ENCODE data around the gene CASP4.
"Not testable (repeated sequence)": the region's sequence is repeated elsewhere in the genome, so short reads cannot be mapped to it uniquely, and the experiment has no call there.

The CASP4 gene

GRCh38 chr11:104991994-104992393 lies 23.6 kb upstream of the CASP4 start:
- Histone ChIP-seq H3K9me3 (no peaks in the 10 kb centered on the region), H4K20me1 (no peaks in the 10 kb centered on the region), H3K36me3 (no peaks in the 10 kb centered on the region), H3K9ac (no peak overlapping the region), H3K27ac (no peak overlapping the region), H3K4me3 (no peak overlapping the region), H3K27me3 (no peaks in the 10 kb centered on the region), H3K4me1 (no peaks in the 10 kb centered on the region), H3K4me2 (no peak overlapping the region)
- TF ChIP-seq Cebpa-rat (IDR thresholded peaks at IDR 0.05), result no peak

- H3K4me2 ChIP-seq, result no peak overlapping the region
- H3K27ac ChIP-seq, result no peak overlapping the region
- H3K4me1 ChIP-seq, result no peaks in the 10 kb centered on the region
- no peak for TF ChIP-seq Cebpa-rat (IDR thresholded peaks at IDR 0.05)
- no peaks in the 10 kb centered on the region for H3K36me3 ChIP-seq
- H3K9me3 ChIP-seq, result no peaks in the 10 kb centered on the region
- H3K4me3 ChIP-seq, result no peak overlapping the region
- H3K27me3 ChIP-seq, result no peaks in the 10 kb centered on the region
- H3K9ac ChIP-seq, result no peak overlapping the region
- no peaks in the 10 kb centered on the region for H4K20me1 ChIP-seq
Measured at GRCh38 chr11:104984808-104985207, 16.4 kb upstream of the CASP4 start.

GRCh38 chr11:104979839-104980238 lies 11.5 kb upstream of the CASP4 start:
- H4K20me1 ChIP-seq, result no peaks in the 10 kb centered on the region
- H3K27me3 ChIP-seq, result no peaks in the 10 kb centered on the region
- H3K27ac ChIP-seq, result no peak overlapping the region
- H3K9me3 ChIP-seq, result no peaks in the 10 kb centered on the region
- no peak overlapping the region for H3K4me3 ChIP-seq
- no peaks in the 10 kb centered on the region for H3K36me3 ChIP-seq
- H3K4me2 ChIP-seq, result no peak overlapping the region
- H3K4me1 ChIP-seq, result no peaks in the 10 kb centered on the region
- H3K9ac ChIP-seq, result no peak overlapping the region
- no peak for TF ChIP-seq Cebpa-rat (IDR thresholded peaks at IDR 0.05)

DNA sequence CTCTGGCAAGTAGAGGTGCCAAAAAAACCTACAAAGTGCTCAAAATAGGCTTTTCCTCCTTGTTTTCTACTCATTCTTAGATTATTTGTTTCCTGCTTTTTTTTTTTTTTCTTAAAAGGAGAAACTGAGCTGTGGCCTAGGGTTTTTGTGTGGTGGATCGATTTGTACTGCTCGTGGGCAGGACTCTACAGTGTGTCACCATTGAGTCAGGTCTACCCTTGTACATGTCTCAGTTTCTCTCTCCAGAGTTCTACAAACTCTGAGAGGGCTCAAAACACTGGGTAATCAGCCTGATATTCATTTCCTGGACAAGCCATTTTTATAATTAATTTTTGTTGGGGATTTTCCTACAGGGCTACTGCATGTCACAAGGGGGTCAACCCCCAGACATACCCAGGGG lies 5.2 kb upstream of the CASP4 start:
- H4K20me1 ChIP-seq, result no peaks in the 10 kb centered on the region
- H3K4me2 ChIP-seq, result no peak overlapping the region
- H3K36me3 ChIP-seq, result no peaks in the 10 kb centered on the region
- no peak overlapping the region for H3K27ac ChIP-seq
- no peak overlapping the region for H3K4me3 ChIP-seq
- peaks cover under 1% of the 10 kb centered on the region; the same call in 1 of the 2 replicates for H3K4me1 ChIP-seq
- no peaks in the 10 kb centered on the region for H3K27me3 ChIP-seq
- peaks cover 30% of the 10 kb centered on the region for H3K9me3 ChIP-seq
- no peak for TF ChIP-seq Cebpa-rat (IDR thresholded peaks at IDR 0.05)
- no peak overlapping the region for H3K9ac ChIP-seq

DNA sequence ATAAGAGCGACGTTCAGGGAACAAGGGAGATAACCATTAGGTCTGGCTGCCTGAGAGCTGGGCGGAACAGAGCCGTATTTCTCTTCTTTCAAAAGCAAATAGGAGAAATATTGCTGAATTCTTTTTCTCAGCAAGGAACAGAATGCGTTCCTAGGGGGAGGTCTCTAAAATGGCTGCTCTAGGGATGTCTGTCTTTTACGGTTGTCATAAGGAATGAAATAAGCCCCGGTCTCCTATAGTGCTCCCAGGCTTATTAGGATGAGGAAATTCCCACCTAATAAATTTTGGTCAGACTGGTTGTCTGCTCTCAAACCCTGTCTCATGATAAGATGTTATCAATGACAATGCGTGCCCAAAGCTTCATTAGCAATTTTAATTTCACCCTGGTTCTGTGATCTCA lies 4.5 kb upstream of the CASP4 start:
- not testable (repeated sequence) for H3K27me3 ChIP-seq, H3K4me3 ChIP-seq, H3K27ac ChIP-seq, H3K36me3 ChIP-seq, H3K4me2 ChIP-seq, H3K4me1 ChIP-seq, H3K9ac ChIP-seq, H4K20me1 ChIP-seq
- H3K9me3 ChIP-seq, result peaks cover 30% of the 10 kb centered on the region

DNA sequence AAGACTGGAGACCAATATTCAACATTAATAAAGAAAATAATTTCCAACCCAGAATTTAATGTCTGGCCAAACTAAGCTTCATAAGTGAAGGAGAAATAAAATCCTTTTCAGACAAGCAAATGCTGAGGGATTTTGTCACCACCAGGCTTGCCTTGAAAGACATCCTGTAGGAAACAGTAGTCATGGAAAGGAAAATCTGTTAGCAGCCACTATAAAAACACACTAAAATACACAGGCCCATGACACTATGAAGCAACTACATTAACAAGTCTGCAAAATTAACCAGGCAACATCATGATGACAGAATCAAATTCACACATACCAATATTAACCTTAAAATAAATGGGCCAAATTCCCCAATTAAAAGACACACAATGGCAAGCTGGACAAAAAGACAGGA lies 2.4 kb upstream of the CASP4 start:
- H3K4me3 ChIP-seq, result no peak overlapping the region
- H3K4me2 ChIP-seq, result no peak overlapping the region
- no peak for TF ChIP-seq Cebpa-rat (IDR thresholded peaks at IDR 0.05)
- no peaks in the 10 kb centered on the region for H3K36me3 ChIP-seq
- no peak overlapping the region for H3K9ac ChIP-seq
- H3K9me3 ChIP-seq, result peaks cover 30% of the 10 kb centered on the region
- no peaks in the 10 kb centered on the region for H4K20me1 ChIP-seq
- H3K4me1 ChIP-seq, result peaks cover 8% of the 10 kb centered on the region; the same call in 1 of the 2 replicates
- H3K27me3 ChIP-seq, result no peaks in the 10 kb centered on the region
- no peak overlapping the region for H3K27ac ChIP-seq

DNA sequence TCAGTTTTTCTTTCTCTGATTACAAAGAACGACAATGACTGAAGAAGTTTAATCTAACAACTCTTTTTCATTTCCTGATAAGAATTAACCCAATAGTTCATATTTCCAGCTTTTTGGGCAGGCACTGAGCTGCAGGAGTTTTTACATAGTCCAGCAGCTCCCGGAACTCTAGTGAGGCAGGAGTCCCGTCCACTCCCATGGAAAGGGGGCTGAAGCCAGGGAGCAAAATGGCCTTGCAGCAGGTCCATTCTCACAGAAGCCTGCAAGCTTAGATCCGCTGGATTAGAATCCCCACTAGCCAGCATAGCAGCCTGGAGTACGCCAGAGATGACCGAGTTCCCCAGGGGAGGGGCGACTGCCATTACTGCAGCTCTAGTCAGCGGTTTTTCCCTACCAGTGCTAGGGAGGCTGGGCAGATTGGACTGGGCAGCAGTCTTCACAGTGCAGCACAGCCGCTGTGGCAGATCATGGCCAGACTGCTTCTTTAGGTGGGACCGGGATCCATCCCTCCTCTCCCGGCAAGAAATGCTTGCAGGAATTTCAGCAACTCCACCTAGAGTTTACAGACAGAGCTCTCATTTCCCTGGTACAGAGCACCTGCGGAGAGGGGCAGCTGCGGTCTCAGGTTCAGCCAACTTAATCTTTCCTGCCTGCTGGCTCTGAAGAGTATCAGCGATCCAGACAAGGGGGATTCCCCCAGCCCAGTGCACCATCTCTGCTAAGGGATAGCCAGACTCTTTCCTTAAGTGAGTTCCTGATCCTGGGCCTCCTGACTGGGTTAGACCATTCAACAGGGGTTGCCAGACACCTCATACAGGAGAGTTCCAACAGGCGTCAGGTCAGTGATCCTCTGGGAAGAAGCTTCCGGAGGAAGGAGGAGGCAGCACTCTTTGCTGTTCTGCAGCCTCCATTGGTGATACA lies 742 bp upstream of the CASP4 start:
- H3K4me3 ChIP-seq, result no peak overlapping the region

DNA sequence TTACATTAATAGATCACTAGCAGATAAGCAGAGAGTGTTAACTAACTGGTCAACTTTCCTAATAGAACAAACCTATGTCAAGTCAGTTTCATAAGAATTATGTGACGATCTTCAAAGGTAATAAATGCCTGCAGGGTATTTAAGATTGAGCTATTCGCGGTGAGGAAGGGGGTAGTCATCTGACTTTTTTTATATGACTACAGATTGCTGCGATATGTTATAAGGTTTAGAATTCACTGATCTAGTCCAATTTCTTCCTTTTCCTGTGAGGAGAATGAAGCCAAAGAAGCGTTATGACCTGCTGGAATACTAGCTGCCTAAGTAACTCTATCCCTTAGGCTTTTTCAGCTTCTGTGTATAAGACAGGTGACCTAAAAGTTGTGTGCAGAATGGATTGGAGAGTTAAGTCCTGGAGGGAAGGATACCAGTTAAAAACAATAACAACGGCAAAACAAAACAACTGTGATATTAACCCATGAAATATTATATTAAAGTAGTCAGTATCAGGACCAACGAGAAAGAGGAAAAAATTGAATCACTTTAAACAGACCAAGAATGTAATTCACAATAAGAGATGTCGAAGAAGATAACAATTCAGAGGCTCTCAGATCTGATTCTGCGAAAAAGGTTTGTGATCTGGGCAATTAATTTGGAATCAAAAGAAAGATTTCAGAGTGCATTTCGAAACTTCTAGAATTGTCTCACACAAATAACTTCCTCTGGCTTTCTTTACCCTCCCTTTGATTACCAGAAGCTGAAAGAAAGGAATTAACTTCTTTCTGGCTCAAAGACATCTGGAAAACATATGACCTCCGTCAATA lies 630 bp downstream of the CASP4 start:
- H3K9ac ChIP-seq, result no peak overlapping the region
- no peaks in the 10 kb centered on the region for H3K27me3 ChIP-seq
- H3K27ac ChIP-seq, result 0 out of 2 replicates have a peak overlapping the region, but pooled peaks have one; percentile 41
- H3K9me3 ChIP-seq, result peaks cover 28% of the 10 kb centered on the region
- H3K36me3 ChIP-seq, result no peaks in the 10 kb centered on the region
- H4K20me1 ChIP-seq, result no peaks in the 10 kb centered on the region
- peak overlapping the region; percentile 45 for H3K4me3 ChIP-seq
- H3K4me1 ChIP-seq, result peaks cover 8% of the 10 kb centered on the region; the same call in 1 of the 2 replicates
- peak overlapping the region; percentile 52 for H3K4me2 ChIP-seq
- TF ChIP-seq Cebpa-rat (IDR thresholded peaks at IDR 0.05), result no peak

More for the DNA sequence above, 742 bp upstream of the CASP4 start:
- no peaks in the 10 kb centered on the region for H4K20me1 ChIP-seq
- TF ChIP-seq Cebpa-rat (IDR thresholded peaks at IDR 0.05), result no peak
- no peak overlapping the region for H3K27ac ChIP-seq
- peaks cover 8% of the 10 kb centered on the region; the same call in 1 of the 2 replicates for H3K4me1 ChIP-seq
- H3K36me3 ChIP-seq, result no peaks in the 10 kb centered on the region
- peak overlapping the region; percentile 52 for H3K4me2 ChIP-seq
- no peaks in the 10 kb centered on the region for H3K27me3 ChIP-seq
- peaks cover 31% of the 10 kb centered on the region for H3K9me3 ChIP-seq
- no peak overlapping the region for H3K9ac ChIP-seq

GRCh38 chr11:104965735-104966134 lies 2.6 kb downstream of the CASP4 start:
- H3K4me3 ChIP-seq, result no peak overlapping the region
- H3K9ac ChIP-seq, result no peak overlapping the region
- no peak overlapping the region for H3K27ac ChIP-seq
- peaks cover 8% of the 10 kb centered on the region; the same call in 1 of the 2 replicates for H3K4me1 ChIP-seq
- H3K36me3 ChIP-seq, result no peaks in the 10 kb centered on the region
- no peak for TF ChIP-seq Cebpa-rat (IDR thresholded peaks at IDR 0.05)
- H3K27me3 ChIP-seq, result no peaks in the 10 kb centered on the region
- H3K9me3 ChIP-seq, result peaks cover 26% of the 10 kb centered on the region
- no peak overlapping the region for H3K4me2 ChIP-seq
- no peaks in the 10 kb centered on the region for H4K20me1 ChIP-seq

- Histone ChIP-seq H3K9ac (no peak overlapping the region), H3K27me3 (no peaks in the 10 kb centered on the region), H3K9me3 (peaks cover 20% of the 10 kb centered on the region), H3K27ac (no peak overlapping the region), H3K4me3 (no peak overlapping the region), H3K4me1 (peaks cover 8% of the 10 kb centered on the region; the same call in 1 of the 2 replicates), H4K20me1 (no peaks in the 10 kb centered on the region), H3K36me3 (no peaks in the 10 kb centered on the region), H3K4me2 (no peak overlapping the region)
- no peak for TF ChIP-seq Cebpa-rat (IDR thresholded peaks at IDR 0.05)
Measured at GRCh38 chr11:104964247-104964646, 4.1 kb downstream of the CASP4 start.

Measured in BLaER1 (cell line).